IPS-NIHi7 (cell line): ENCODE data around the gene NOS1AP.
A peak's percentile ranks its signal among the peaks of the same experiment; 100 is the strongest.
"Not testable (repeated sequence)": the region's sequence is repeated elsewhere in the genome, so short reads cannot be mapped to it uniquely, and the experiment has no call there.

Source experiments
- DNase-seq: peaks from one replicate; pipeline ENCODE4 v3.0.0; 2012; ENCODE audit warnings: mixed read lengths; ENCODE audit errors: extremely low spot score

NOS1AP gene

GRCh38 chr1:162056579-162056978 is 12.9 kb upstream of the NOS1AP start:
- DNase-seq, result no peak

DNA sequence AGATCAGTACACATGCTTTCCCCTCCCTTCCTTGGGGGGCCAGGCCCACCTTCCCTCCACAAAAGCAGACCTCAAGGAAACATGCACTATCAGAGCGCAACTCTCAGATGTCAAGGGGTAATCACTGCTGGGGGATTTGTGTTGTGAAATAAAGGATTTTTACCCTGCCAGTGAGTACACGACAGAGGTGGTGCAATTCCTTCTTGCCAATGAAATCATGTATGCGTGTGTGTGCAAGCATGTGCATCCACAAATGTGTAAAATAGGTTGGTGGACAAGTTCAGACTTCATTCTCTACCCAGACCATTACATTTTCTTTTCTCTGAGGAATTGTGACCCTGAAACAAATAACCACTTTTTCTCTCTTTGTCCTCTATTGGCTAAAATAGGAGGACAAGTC is 9.8 kb upstream of the NOS1AP start:
- no peak for DNase-seq

DNA sequence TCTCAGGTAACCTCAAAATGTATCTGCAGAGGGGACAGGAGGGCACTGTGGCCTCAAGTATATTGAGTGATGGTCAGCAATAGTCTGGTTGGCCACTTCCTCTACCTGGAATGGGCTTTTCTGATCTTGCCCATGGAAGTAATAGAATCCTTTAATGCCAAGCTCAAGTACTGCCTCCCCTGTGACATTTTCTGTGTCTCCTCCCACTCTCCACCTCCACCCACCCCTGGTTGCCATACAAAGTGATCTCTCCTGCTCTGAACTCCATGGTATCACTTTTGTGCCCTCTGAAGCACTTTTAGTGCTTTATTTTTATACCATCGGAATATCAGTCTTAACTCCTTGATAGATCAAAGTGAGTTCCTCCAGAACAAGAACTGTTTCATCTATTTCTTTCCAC is 9.2 kb upstream of the NOS1AP start:
- DNase-seq, result no peak

DNA sequence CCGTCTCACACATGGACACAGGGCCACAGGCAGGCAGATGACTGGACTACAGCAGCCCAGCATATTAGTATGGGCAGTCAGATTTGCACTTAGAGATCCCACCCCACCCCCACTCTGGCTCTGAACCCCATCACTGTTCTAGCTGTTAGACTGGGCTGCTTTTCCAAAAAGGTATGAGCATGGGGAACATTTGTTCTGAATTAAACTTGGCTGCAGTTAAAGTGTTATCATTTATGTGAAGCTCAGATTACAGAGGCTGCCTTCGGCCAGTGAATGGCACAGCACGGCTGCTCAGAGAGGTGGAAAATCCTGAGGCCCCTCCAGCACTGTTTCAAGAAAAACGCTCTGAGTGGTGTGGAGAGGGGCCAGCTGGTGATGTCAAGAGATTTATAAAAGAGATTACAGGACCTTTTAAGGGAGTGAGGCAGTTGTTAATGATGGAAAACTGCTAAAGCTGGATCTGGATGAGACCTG is 6.9 kb upstream of the NOS1AP start:
- no peak for DNase-seq

GRCh38 chr1:162065016-162065415 is 4.5 kb upstream of the NOS1AP start:
- DNase-seq, result no peak

DNA sequence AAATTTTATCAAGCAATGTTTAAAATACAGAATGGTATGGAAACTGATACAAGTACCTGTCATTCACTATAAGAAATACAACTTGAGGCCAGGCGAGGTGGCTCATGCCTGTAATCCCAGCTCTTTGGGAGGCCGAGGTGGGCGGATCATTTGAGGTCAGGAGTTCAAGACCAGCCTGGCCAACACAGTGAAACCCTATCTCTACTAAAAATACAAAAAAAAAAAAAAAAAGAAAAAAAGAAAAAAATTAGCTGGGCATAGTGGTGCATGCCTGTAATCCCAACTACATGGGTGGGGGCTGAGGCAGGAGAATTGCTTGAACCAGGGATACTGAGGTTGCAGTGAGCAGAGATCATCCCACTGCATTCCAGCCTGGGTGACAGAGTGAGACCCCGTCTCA is 2.7 kb upstream of the NOS1AP start:
- not testable (repeated sequence) for DNase-seq

GRCh38 chr1:162067466-162067865 is 2.0 kb upstream of the NOS1AP start:
- no peak for DNase-seq

DNA sequence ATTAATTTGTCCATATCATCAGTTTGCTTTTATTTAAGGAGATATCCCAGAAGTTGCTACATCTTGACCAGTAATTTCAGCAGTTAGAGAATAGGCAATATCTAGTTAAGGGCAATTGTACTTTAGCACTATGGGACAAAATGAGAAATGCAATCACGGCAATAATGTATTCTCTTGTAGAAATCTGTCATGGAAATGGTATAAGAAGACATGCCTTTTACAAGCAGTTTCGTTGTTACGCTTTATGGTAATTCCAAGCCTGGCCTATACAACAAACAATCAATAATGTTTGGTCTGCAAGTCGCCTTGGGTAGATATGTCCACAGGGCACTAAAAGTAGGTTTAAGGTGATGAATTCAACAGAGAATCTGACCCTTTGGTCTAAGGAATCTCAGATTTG is 1.2 kb upstream of the NOS1AP start:
- no peak for DNase-seq

DNA sequence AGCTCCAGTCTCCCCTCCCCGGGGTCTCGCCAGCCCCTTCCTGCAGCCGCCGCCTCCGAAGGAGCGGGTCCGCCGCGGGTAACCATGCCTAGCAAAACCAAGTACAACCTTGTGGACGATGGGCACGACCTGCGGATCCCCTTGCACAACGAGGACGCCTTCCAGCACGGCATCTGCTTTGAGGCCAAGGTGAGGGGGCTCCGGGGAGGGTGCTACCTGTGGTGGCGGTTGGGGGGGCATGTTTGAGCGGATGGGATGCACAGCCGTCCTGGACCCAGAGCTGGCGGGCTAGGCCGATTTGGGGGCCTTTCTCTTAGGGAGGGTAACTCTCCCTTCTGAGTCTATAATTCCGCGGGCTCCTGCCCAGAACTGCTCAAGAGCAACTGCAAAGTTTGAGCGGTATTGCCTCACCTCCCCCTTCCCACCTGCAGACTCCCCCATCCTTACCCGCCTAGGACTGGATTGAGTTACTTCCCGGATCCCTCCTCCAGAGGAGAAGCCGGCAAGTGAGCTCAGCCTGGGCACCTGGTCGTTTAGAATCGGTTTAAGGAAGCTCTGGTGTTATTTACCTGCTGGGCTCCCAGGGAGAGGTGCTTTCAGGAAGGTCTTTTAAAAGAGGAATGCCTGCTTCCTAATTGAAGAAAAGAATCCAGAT is 730 bp downstream of the NOS1AP start:
- DNase-seq, result peak; percentile 60

GRCh38 chr1:162070825-162071224 is 1.3 kb downstream of the NOS1AP start:
- DNase-seq, result peak; percentile 33

DNA sequence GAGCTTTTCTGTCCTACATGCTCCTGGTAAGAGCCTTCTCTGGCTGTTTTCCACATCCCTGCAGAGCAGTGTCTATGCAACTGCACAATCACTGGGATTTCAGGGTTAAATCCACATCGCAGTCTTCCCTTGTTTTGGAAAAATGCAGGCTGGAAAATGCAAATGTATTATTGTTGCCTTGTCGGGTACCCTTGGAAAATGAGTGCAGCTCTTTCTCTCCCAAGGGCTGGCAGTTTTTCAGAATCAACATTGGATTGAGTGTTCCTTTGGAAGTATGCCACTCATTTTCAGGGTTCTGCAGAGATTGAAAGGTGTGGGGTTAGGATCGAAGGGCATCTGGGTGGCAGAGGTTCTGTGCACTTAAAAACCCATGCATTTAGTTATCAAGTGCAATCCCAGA is 3.2 kb downstream of the NOS1AP start:
- no peak for DNase-seq

DNA sequence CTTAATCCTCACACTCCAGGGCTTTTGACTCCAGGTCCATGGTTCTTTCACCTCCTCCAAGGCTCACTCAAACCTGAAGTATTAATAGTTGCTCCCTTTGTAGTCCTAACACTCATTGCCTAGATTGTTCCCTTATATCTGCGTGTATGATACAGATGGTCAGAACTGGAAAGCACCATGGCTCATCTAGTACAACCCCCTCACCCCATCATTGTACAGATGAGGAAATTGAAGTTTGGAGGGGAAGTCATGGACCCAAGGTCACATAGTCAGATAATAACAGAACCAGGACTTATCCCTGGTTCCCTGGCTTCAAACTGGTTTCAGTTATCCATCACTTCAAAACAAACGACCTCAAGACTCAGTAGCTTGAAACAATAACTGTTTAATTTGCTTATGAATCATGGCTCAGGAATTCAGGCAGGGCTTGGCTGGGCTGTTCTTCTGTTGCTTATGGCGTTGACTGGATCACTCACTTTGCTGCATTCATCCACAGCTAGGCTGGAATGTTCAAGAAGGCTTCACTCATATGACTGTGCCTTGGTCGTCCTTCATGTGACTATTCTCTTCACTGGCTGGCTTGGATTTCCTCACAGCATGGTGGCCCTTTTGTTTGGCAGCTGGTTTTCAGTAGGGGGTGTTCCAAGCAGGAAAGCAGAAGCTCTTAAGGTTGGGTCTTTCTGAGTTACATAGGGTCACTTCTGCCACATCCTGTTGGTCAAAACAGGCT is 5.0 kb downstream of the NOS1AP start:
- DNase-seq, result no peak

DNA sequence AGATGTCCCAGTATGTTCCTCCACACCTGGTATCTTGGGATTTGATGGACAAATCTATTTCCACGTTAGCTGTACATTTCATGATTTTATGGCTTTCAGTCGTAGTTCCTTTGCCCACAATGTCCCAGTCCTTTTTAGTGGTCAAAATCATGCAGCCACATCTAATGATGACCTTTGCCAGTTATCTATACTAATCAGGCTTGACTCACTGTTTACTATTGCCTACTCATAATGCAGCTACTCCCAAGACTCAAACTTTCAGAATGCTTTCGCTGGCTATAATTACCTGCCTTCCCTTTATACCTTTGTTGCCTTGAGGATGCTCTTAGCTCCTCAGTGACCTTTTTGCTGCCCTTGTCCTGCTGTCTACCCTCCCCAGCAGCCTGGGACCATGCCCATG is 6.4 kb downstream of the NOS1AP start:
- DNase-seq, result no peak

DNA sequence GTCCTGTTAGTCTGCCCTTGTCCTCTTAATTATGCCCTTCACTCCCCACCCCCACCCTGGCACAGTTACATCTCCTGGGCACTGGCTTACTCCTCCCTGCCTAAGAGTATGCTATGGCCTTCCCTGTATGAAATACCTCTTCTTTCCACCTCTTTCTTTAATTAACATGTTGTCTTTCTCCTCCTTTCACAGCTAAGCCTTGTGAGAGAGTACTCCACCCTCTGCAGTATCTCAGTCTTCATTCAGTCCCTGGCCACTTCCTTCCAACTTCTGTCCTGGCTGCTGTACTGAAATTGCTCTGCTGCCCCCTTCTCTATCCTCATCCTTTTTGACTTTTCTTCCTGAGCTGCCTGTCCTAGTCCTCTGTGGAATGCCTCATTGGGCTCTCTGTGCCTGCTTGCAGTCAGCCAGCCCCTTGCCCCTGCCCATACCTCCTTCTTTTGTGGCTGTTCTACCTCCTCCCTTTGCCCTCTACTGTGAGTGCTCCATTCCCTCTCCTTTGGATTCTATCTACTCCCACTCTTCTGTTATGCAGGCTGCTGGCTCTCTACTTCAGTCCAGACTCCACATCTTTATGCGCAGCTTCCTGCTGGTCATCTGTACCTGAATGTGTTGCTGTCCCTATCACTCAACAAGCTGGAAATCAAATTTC is 8.3 kb downstream of the NOS1AP start:
- no peak for DNase-seq

DNA sequence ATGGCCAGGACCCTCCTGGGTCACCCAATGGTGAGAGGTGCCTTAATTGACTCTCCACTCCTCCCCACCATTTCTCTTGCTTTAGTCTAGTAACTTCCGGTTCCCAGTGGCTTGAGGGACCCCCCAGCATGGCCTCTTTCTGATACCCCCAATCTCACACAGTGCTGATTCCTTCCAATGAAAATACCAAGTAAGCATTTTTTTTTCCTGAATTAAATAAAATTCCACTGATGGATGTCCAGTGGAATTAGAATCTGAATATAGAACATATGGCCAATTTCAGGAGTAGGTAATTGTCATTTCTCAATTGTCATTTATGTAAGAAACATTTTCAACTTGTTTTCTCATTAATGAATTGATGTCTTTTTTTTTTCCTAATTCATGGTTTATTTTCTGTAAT is 9.5 kb downstream of the NOS1AP start:
- no peak for DNase-seq

GRCh38 chr1:162080472-162081015 is 11.1 kb downstream of the NOS1AP start:
- DNase-seq, result no peak

- no peak for DNase-seq
These were observed 11.8 kb downstream of the NOS1AP start for GRCh38 chr1:162081316-162081715.

- not testable (repeated sequence) for DNase-seq
These were observed 12.6 kb downstream of the NOS1AP start for GRCh38 chr1:162082080-162082479.

DNA sequence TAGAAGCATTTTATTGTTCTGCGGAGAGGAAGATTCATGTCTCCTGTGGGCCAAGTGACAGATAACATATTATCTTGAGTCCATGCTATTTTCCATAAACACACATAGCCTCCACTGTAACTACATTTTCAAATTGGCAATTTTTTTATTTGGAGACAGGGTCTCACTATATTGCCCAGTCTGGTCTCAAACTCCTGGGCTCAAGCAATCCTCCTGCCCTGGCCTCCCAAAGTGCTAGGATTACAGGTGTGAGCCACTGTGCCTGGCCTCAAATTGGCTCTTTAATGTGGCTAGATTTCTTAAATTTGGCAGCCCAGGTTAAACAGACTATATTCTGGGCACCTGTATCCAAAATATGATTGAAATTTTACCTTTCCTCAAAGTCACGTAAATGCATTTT is 13.8 kb downstream of the NOS1AP start:
- DNase-seq, result no peak

GRCh38 chr1:162085991-162086390 is 16.5 kb downstream of the NOS1AP start:
- no peak for DNase-seq

DNA sequence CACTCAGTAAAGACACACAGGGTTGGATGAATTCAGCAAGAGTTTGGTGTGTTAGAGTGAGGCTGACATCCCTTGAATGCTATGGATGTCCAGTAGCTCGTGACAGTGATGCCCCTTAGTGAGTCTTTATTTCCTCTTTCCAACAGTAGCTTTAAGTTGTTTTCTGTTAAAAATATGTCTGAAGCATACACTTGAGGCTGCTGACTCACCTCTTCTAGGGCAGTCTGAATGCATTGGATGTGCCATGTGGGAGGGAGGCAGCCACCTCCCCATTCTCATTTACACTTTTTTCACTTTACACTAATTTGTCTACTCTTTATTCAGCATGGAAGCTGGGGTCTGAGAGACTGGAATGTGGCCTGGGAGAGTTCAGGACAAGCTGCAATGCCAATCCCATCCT is 17.6 kb downstream of the NOS1AP start:
- DNase-seq, result no peak

DNA sequence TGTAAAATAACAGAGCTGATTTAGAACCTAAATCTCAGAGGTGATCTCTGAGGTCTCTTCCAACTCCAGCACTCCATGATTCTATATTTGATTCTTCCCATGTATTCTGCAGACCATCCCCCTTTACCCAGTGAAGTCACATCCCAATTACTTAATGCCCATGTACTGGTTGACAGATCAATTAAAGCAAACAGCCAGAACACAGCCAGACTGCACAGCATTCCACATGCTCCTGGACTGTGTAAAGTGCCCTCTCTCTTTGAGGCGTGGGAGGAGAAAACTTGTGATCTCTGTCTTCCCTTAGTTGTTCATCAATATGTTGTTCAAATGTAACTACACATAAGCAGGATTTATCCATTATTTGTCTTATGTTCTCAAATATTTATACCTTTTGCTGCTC is 18.1 kb downstream of the NOS1AP start:
- DNase-seq, result no peak
